Measurements from ENCODE around the gene BLACAT1. TPM values are rescaled to one million over a fixed set of nuclear protein-coding genes. Genes with fewer than 3 reads are reported as not detected.

BLACAT1 gene
- total RNA-seq, 4 donors from 2014 or later: 0.26 TPM; not detected in 3

DNA sequence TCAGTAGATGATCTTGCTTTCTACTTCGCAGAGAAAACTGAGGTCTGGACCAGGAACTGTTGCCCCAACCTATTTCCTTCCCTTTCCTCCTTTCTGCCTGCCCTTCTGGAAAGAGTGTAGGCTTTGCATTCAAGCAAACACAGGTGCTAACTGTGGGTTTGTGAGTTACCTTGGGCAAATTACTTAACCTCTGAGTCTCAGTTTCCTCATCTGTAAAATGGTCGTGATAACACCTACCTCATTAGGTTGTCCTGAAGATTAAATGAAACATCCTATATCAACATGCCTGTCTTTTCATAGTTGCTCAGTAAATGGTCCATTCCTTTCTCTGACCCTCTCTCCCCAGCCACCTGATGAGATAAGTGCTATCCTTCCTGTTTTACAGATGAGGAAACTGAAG, 9.5 kb upstream of the BLACAT1 start:
- DNase-seq (ENCODE audit: low spot score in 2 of 2): no peak
- TF ChIP-seq CTCF (IDR thresholded peaks at IDR 0.05) (no peak), POLR2A (IDR thresholded peaks at IDR 0.05) (no peak)
- intact Hi-C loops (cut with DNase I; ENCODE audit: low total_unique reads): loop anchor here (10.0 kb wide), 1 partner anchor 51 kb away; no protein-coding TSS in a partner anchor
- WGBS, 2 donors: 46 to 89% methylated on average over 2 of the region's 2 CpGs
- H3K4me3 ChIP-seq (ENCODE audit: low read depth, poor library complexity, severe bottlenecking): no peak overlapping the region

GRCh38 chr1:205458777-205459566, 3.1 kb upstream of the BLACAT1 start:
- 43 to 48% methylated on average over 6 of the region's 6 CpGs for WGBS, 2 donors
- no peak for DNase-seq (ENCODE audit: low spot score in 2 of 2)
- TF ChIP-seq CTCF (IDR thresholded peaks at IDR 0.05): no peak
- TF ChIP-seq POLR2A (IDR thresholded peaks at IDR 0.05): no peak
- intact Hi-C loops (cut with DNase I; ENCODE audit: low total_unique reads): no loop called here
- no peak overlapping the region for H3K4me3 ChIP-seq (ENCODE audit: low read depth, poor library complexity, severe bottlenecking)

GRCh38 chr1:205456868-205457745, 1.3 kb upstream of the BLACAT1 start:
- DNase-seq (ENCODE audit: low spot score in 2 of 2): no peak
- WGBS, 2 donors: 1% methylated on average over 29 to 33 of the region's 74 CpGs
- H3K4me3 ChIP-seq (ENCODE audit: low read depth, poor library complexity, severe bottlenecking): no peak overlapping the region
- TF ChIP-seq CTCF (IDR thresholded peaks at IDR 0.05) (no peak), POLR2A (IDR thresholded peaks at IDR 0.05) (no peak)
- intact Hi-C loops (cut with DNase I; ENCODE audit: low total_unique reads): no loop called here

- H3K4me3 ChIP-seq (ENCODE audit: low read depth, poor library complexity, severe bottlenecking): no peak overlapping the region
- intact Hi-C loops (cut with DNase I; ENCODE audit: low total_unique reads): no loop called here
- no peak for TF ChIP-seq CTCF (IDR thresholded peaks at IDR 0.05)
- TF ChIP-seq POLR2A (IDR thresholded peaks at IDR 0.05): no peak
- DNase-seq (ENCODE audit: low spot score in 2 of 2): no peak
- 1 to 2% methylated on average over 29 to 30 of the region's 47 CpGs for WGBS, 2 donors
Measured at GRCh38 chr1:205456383-205456867, 580 bp upstream of the BLACAT1 start.

GRCh38 chr1:205454903-205455335, 926 bp downstream of the BLACAT1 start:
- intact Hi-C loops (cut with DNase I; ENCODE audit: low total_unique reads): no loop called here
- TF ChIP-seq POLR2A (IDR thresholded peaks at IDR 0.05) (no peak), CTCF (IDR thresholded peaks at IDR 0.05) (no peak)
- DNase-seq (ENCODE audit: low spot score in 2 of 2): no peak
- 18% methylated on average over 6 of the region's 6 CpGs for WGBS, 2 donors
- no peak overlapping the region for H3K4me3 ChIP-seq (ENCODE audit: low read depth, poor library complexity, severe bottlenecking)

All from lower leg skin (tissue), 4 donors.